ENCODE data around the gene WFDC9. TPM values are rescaled to one million over a fixed set of nuclear protein-coding genes. Genes with fewer than 3 reads are reported as not detected.
"Not testable (repeated sequence)": the region's sequence is repeated elsewhere in the genome, so short reads cannot be mapped to it uniquely, and the experiment has no call there.

The WFDC9 gene
- total RNA-seq, 1 donor from 2014 or later: not detected

DNA sequence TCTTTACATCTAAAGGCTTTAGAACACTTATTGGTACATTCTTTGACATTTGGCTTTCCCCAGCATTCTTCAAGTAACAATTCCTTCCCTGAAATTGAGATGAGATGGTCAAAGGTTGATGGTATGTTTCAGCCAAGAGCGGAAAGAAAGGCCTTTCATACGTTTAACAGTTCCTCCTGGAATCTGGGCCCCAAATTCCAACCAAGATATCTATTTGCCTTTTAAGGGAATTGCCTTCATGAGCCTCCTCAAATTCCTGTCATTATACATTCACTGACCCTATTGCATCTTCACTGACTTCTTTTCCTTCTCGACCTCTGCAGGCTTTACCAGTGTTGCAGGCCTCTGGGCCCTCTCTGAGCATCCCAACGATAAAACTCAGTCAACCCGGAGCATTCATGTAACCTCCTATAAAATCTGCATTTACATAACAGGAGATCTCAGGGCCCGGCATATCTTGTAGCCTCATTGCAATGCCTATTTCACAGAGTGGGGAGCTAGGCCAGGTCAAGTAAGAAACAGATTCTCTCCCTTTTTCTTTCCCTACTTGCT lies 18.3 kb upstream of the WFDC9 start:
- H3K9me3 Mint-ChIP-seq (ENCODE audit: unreplicated experiment): no peaks in the 10 kb centered on the region
- no peaks in the 10 kb centered on the region for H3K27me3 Mint-ChIP-seq (ENCODE audit: unreplicated experiment)
- H3K36me3 Mint-ChIP-seq (ENCODE audit: unreplicated experiment): peaks cover 4% of the 10 kb centered on the region
- TF ChIP-seq, protein P1, sequence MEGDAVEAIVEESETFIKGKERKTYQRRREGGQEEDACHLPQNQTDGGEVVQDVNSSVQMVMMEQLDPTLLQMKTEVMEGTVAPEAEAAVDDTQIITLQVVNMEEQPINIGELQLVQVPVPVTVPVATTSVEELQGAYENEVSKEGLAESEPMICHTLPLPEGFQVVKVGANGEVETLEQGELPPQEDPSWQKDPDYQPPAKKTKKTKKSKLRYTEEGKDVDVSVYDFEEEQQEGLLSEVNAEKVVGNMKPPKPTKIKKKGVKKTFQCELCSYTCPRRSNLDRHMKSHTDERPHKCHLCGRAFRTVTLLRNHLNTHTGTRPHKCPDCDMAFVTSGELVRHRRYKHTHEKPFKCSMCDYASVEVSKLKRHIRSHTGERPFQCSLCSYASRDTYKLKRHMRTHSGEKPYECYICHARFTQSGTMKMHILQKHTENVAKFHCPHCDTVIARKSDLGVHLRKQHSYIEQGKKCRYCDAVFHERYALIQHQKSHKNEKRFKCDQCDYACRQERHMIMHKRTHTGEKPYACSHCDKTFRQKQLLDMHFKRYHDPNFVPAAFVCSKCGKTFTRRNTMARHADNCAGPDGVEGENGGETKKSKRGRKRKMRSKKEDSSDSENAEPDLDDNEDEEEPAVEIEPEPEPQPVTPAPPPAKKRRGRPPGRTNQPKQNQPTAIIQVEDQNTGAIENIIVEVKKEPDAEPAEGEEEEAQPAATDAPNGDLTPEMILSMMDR (IDR thresholded peaks at IDR 0.05; ENCODE audit: partially characterized antibody, unreplicated experiment): no peak
- no peak for DNase-seq
- no peak overlapping the region for H3K4me3 Mint-ChIP-seq (ENCODE audit: unreplicated experiment)
- H3K4me1 Mint-ChIP-seq (ENCODE audit: low read depth, unreplicated experiment): no peaks in the 10 kb centered on the region
- no peak overlapping the region for H3K27ac Mint-ChIP-seq (ENCODE audit: unreplicated experiment)

DNA sequence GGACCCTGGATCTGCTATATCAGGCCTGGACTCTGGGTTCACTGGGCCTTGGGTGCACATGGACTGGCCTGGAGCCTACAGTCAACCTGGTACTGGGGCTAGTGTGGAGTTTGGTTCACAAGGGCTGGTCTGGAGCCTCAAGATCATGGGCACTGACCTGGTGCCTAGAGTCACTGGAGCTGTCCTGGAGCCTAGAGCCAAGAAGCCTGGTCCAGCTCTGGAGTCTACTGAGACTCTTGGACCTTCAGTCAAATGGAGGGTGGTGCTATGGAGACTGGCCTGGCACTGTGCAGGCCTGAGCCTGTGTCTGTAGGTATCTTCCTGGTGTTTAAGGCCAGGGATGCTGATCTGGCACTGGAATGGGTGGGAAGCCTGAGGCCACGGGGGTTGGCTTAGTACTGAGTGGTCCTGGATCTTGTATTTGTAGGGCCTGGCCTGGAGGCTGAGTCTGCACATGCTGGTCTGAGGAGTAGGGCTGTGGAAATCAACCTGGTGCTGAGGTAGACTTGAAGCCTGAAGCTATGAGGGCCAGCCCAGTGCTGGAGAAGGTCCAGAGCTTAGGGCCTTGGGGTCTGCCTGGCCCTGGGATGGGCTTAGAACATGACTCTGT lies 16.5 kb upstream of the WFDC9 start:
- no peak overlapping the region for H3K27ac Mint-ChIP-seq (ENCODE audit: unreplicated experiment)
- no peak for DNase-seq
- H3K4me3 Mint-ChIP-seq (ENCODE audit: unreplicated experiment): no peak overlapping the region
- peaks cover 4% of the 10 kb centered on the region for H3K36me3 Mint-ChIP-seq (ENCODE audit: unreplicated experiment)
- TF ChIP-seq, protein P1 (IDR thresholded peaks at IDR 0.05; ENCODE audit: partially characterized antibody, unreplicated experiment): no peak
- H3K9me3 Mint-ChIP-seq (ENCODE audit: unreplicated experiment): no peaks in the 10 kb centered on the region
- no peaks in the 10 kb centered on the region for H3K27me3 Mint-ChIP-seq (ENCODE audit: unreplicated experiment)
- H3K4me1 Mint-ChIP-seq (ENCODE audit: low read depth, unreplicated experiment): no peaks in the 10 kb centered on the region

DNA sequence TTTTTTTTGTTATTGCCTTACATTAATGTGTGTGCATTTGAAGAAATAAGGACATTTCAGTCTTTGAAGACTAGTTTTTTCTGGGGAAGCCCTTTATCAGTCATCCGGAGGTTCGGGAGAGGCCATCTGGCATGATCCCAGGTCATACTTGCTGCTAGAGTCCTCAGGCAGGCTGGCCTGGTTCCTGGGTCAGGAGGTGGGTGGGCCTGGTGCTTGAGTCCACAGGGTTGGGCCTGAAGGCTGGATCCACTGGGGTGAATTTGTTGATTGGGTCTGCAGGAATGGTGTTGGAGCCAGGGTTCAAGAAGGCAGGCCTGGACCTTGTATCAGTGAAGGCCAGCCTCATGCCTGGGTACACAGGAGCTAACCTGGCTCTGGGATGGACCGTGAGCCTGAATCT lies 15.8 kb upstream of the WFDC9 start:
- DNase-seq: no peak
- TF ChIP-seq, protein P1 (IDR thresholded peaks at IDR 0.05; ENCODE audit: partially characterized antibody, unreplicated experiment): no peak
- Mint-ChIP-seq H3K27me3 (ENCODE audit: unreplicated experiment) (no peaks in the 10 kb centered on the region), H3K4me1 (ENCODE audit: low read depth, unreplicated experiment) (no peaks in the 10 kb centered on the region), H3K36me3 (ENCODE audit: unreplicated experiment) (peaks cover 4% of the 10 kb centered on the region), H3K9me3 (ENCODE audit: unreplicated experiment) (no peaks in the 10 kb centered on the region), H3K27ac (ENCODE audit: unreplicated experiment) (no peak overlapping the region), H3K4me3 (ENCODE audit: unreplicated experiment) (no peak overlapping the region)

DNA sequence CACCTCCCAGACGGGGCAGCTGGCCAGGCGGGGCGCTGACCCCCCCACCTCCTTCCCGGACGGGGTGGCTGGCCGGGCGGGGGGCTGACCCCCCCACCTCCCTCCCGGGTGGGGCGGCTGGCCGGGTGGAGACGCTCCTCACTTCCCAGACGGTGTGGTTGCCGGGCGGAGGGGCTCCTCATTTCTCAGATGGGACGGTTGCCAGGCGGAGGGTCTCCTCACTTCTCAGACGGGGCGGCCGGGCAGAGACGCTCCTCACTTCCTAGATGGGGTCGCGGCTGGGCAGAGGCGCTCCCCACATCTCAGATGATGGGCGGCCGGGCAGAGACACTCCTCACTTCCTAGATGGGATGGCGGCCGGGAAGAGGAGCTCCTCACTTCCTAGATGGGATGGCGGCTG lies 14.8 kb upstream of the WFDC9 start:
- H3K36me3 Mint-ChIP-seq (ENCODE audit: unreplicated experiment); H3K4me1 Mint-ChIP-seq (ENCODE audit: low read depth, unreplicated experiment); DNase-seq; H3K4me3 Mint-ChIP-seq (ENCODE audit: unreplicated experiment); H3K27ac Mint-ChIP-seq (ENCODE audit: unreplicated experiment); H3K9me3 Mint-ChIP-seq (ENCODE audit: unreplicated experiment); H3K27me3 Mint-ChIP-seq (ENCODE audit: unreplicated experiment): not testable (repeated sequence)

DNA sequence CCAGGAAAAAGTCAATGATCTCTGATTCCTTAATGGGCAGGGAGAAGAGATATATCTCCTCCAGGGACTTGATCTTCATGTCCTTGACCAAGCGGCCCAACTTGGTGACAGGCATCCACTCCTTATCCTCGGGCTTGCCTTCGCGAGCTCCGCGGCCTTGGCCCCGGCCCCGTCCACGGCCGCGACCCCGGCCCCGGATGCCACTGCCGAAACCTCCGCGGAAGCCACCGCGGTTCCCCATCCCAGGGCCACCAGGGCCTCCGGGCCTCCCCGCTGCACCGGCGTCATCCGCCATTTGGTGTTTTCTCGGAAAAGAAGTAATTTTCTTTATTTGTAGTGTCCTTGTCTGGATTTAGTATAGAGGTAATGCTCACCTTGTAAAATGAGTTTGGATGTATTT lies 10.0 kb upstream of the WFDC9 start:
- not testable (repeated sequence) for H3K4me3 Mint-ChIP-seq (ENCODE audit: unreplicated experiment); H3K4me1 Mint-ChIP-seq (ENCODE audit: low read depth, unreplicated experiment); H3K9me3 Mint-ChIP-seq (ENCODE audit: unreplicated experiment); H3K36me3 Mint-ChIP-seq (ENCODE audit: unreplicated experiment); DNase-seq; H3K27ac Mint-ChIP-seq (ENCODE audit: unreplicated experiment); H3K27me3 Mint-ChIP-seq (ENCODE audit: unreplicated experiment)

DNA sequence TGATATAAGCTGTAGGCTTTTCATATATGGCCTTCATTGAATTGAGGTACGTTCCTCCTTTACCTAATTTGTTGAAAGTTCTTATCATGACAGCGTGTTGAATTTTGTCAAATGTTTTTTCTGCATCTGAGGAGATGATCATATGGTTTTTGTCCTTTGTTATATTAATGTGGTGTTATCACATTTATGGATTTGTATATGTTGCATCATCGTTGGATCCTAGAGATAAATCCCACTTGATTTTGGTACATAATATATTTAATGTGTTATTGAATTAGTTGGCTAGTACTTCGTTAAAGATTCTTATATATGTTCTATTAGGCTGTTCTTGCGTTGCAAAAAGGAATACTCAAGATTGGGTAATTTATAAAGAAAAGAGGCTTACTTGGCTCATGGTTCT lies 8.6 kb upstream of the WFDC9 start:
- Mint-ChIP-seq H3K4me3 (ENCODE audit: unreplicated experiment) (no peak overlapping the region), H3K36me3 (ENCODE audit: unreplicated experiment) (peaks cover 3% of the 10 kb centered on the region), H3K9me3 (ENCODE audit: unreplicated experiment) (no peaks in the 10 kb centered on the region), H3K4me1 (ENCODE audit: low read depth, unreplicated experiment) (no peaks in the 10 kb centered on the region), H3K27me3 (ENCODE audit: unreplicated experiment) (no peaks in the 10 kb centered on the region), H3K27ac (ENCODE audit: unreplicated experiment) (no peak overlapping the region)
- TF ChIP-seq, protein P1 (IDR thresholded peaks at IDR 0.05; ENCODE audit: partially characterized antibody, unreplicated experiment): no peak
- no peak for DNase-seq
